Ascending aorta (tissue), 2 donors: ENCODE measurements around the gene BPIFB1. TPM values are rescaled to one million over a fixed set of nuclear protein-coding genes. Genes with fewer than 3 reads are reported as not detected.

Experiments used
- DNase-seq, 2 donors: peaks; one replicate each; pipeline ENCODE4 v3.0.0-alpha.2; 2019; ENCODE audit warnings: low spot score in 2 of 2
- H3K27ac ChIP-seq, 2 donors: fragments of 200-600 bp; sonication (generic); one replicate each; pipeline ENCODE4 v1.5.1; 2016 to 2017; ENCODE audit warnings: mild to moderate bottlenecking in 1 of 2
- H3K27me3 ChIP-seq: fragments of 200-600 bp; sonication (generic); one replicate; pipeline ENCODE4 v1.5.1; 2017
- H3K36me3 ChIP-seq, 2 donors: fragments of 200-600 bp; sonication (generic); one replicate each; pipeline ENCODE4 v1.5.1; 2016
- H3K4me1 ChIP-seq, 2 donors: fragments of 200-600 bp; sonication (generic); one replicate each; pipeline ENCODE4 v1.5.1; 2016 to 2017; ENCODE audit warnings: mild to moderate bottlenecking in 1 of 2
- H3K4me3 ChIP-seq, 2 donors: fragments of 200-600 bp; sonication (generic); one replicate each; pipeline ENCODE4 v1.5.1; 2016 to 2017; ENCODE audit warnings: mild to moderate bottlenecking in 1 of 2
- H3K9me3 ChIP-seq, 2 donors: fragments of 200-600 bp; sonication (generic); one replicate each; pipeline ENCODE4 v1.5.1; 2016
- intact Hi-C: fragments of 100-400 bp; cut with DNase I; formaldehyde crosslinking; loops from one replicate; pipeline ENCODE4 v1.15.1; 2023
- total RNA-seq: library from RNA; depleted of rRNA; stranded (reverse); fragments of >200 nt; gene quantifications from one replicate; pipeline ENCODE4 v1.1.0, GENCODE V29; 2016
- TF ChIP-seq, protein P1 (sequence below), 3 experiments: fragments of 200-600 bp in 2 of 3; fragments of 450-650 bp in 1 of 3; sonication (generic) in 2 of 3; IDR thresholded peaks; one replicate each; pipeline ENCODE4 v1.5.1; 2016 to 2019; ENCODE audit warnings: antibody characterized with exemption in 3 of 3, mild to moderate bottlenecking in 1 of 3, moderate library complexity in 1 of 3

The BPIFB1 gene
- total RNA-seq, 1 donor from 2014 or later, result not detected

DNA sequence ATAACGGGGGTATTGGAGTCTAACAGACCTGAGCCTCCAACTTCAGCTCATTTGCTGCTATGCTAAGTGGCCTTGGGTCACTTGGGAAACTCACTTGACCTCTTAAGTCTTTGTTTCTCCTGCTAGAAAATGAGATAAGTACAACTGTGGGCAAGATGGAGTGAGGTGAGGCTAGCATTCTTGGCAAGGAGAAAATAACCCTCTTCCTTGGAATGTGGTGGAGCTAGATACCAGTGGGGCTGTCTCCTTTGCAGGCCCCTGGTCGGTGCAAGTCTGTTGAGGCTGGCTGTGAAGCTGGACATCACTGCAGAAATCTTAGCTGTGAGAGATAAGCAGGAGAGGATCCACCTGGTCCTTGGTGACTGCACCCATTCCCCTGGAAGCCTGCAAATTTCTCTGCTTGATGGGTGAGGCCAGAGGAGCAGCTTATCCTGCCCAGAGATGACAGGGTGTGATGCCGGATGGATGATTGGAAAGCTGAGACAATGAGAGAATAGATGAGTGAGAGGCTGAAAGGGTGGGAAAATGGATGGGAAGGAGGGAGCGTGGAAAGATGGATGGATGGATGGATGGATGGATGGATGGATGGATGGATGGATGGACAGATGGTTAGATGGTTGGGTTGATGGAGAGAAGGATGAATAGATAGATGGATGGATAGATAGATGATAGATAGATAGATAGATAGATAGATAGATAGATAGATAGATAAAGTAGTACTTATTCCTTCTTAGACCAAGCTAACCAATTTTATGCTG, 42.9 kb upstream of the BPIFB1 start:
- Histone ChIP-seq H3K4me3 (no peak overlapping the region), H3K9me3 (no peaks in the 10 kb centered on the region), H3K27me3 (no peaks in the 10 kb centered on the region), H3K36me3 (no peaks in the 10 kb centered on the region), H3K27ac (no peak overlapping the region), H3K4me1 (no peaks in the 10 kb centered on the region)
- no peak for DNase-seq
- intact Hi-C loops, result no loop called here
- TF ChIP-seq, protein P1, sequence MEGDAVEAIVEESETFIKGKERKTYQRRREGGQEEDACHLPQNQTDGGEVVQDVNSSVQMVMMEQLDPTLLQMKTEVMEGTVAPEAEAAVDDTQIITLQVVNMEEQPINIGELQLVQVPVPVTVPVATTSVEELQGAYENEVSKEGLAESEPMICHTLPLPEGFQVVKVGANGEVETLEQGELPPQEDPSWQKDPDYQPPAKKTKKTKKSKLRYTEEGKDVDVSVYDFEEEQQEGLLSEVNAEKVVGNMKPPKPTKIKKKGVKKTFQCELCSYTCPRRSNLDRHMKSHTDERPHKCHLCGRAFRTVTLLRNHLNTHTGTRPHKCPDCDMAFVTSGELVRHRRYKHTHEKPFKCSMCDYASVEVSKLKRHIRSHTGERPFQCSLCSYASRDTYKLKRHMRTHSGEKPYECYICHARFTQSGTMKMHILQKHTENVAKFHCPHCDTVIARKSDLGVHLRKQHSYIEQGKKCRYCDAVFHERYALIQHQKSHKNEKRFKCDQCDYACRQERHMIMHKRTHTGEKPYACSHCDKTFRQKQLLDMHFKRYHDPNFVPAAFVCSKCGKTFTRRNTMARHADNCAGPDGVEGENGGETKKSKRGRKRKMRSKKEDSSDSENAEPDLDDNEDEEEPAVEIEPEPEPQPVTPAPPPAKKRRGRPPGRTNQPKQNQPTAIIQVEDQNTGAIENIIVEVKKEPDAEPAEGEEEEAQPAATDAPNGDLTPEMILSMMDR (IDR thresholded peaks at IDR 0.05), result no peak

- no peak overlapping the region for H3K27ac ChIP-seq
- H3K4me1 ChIP-seq, result no peaks in the 10 kb centered on the region
- no peaks in the 10 kb centered on the region for H3K36me3 ChIP-seq
- H3K27me3 ChIP-seq, result no peaks in the 10 kb centered on the region
- intact Hi-C loops, result no loop called here
- H3K9me3 ChIP-seq, result no peaks in the 10 kb centered on the region
- H3K4me3 ChIP-seq, result no peak overlapping the region
- TF ChIP-seq, protein P1 (IDR thresholded peaks at IDR 0.05), result no peak
- DNase-seq, result no peak
These were observed 42.1 kb upstream of the BPIFB1 start for GRCh38 chr20:33240923-33241322.

DNA sequence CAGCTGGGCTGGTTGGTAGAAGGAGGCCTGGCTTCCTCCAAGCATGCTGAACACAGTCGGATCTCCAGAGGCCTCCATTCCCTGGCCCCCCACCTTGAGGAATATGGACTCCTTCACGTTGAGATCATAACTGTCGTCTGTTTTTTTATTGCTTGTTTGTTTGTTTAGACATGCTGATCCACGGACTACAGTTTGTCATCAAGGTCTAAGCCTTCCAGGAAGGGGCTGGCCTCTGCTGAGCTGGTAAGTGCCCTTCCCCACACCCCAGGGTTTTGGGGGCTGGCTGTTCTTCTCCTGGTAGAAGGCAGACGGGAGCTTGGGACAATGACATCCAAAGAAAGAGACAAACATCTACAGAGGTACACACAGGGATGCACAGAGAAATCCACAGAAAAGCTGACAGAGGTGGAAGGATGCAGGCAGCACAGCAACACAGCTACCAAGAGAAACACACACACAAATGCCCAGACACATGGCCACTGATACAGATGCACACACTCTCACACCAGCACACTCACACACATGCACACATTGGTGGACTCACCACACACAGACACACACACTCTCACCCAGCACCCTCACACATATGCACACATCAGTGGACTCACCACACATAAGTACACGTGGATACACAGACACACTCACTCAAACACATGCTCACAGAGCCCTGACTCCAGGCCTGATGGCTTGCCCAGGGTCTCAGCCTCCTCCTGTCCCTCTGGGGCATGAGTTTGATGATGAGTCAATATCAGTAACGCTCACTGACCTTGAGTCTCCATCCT, 40.5 kb upstream of the BPIFB1 start:
- Histone ChIP-seq H3K27ac (no peak overlapping the region), H3K27me3 (no peaks in the 10 kb centered on the region), H3K36me3 (no peaks in the 10 kb centered on the region), H3K4me3 (no peak overlapping the region), H3K9me3 (no peaks in the 10 kb centered on the region), H3K4me1 (no peaks in the 10 kb centered on the region)
- DNase-seq, result no peak
- TF ChIP-seq, protein P1 (IDR thresholded peaks at IDR 0.05), result no peak
- intact Hi-C loops, result no loop called here

- Histone ChIP-seq H3K4me3 (no peak overlapping the region), H3K27ac (no peak overlapping the region), H3K4me1 (no peaks in the 10 kb centered on the region), H3K9me3 (no peaks in the 10 kb centered on the region), H3K36me3 (no peaks in the 10 kb centered on the region), H3K27me3 (no peaks in the 10 kb centered on the region)
- TF ChIP-seq, protein P1 (IDR thresholded peaks at IDR 0.05), result no peak
- DNase-seq, result no peak
- intact Hi-C loops, result no loop called here
These were observed 36.9 kb upstream of the BPIFB1 start for GRCh38 chr20:33246077-33246476.

- TF ChIP-seq, protein P1 (IDR thresholded peaks at IDR 0.05), result no peak
- intact Hi-C loops, result no loop called here
- no peaks in the 10 kb centered on the region for H3K36me3 ChIP-seq
- DNase-seq, result no peak
- no peak overlapping the region for H3K27ac ChIP-seq
- H3K9me3 ChIP-seq, result no peaks in the 10 kb centered on the region
- H3K27me3 ChIP-seq, result no peaks in the 10 kb centered on the region
- no peak overlapping the region for H3K4me3 ChIP-seq
- no peaks in the 10 kb centered on the region for H3K4me1 ChIP-seq
These were observed 33.6 kb upstream of the BPIFB1 start for GRCh38 chr20:33249456-33249855.
